Spleen (tissue), 7 donors: ENCODE results near the gene DVL2.

Experiments used
- POLR2A ChIP-seq, 3 donors: fragments of 450-650 bp; IDR thresholded peaks; one replicate each; pipeline ENCODE4 v1.5.1; 2017; ENCODE audit warnings: antibody characterized with exemption in 3 of 3, mild to moderate bottlenecking in 1 of 3
- TF ChIP-seq, protein P1 (sequence below), 11 experiments: fragments of 200-600 bp in 7 of 11; fragments of 450-650 bp in 4 of 11; sonication (generic) in 4 of 11; IDR thresholded peaks in 8 of 11; conservative IDR thresholded peaks in 3 of 11; 1 replicate in 7 of 11; 2 replicates in 4 of 11; pipeline versions ENCODE4 v1.4.0 to v1.8.0; 2016 to 2021; ENCODE audit warnings: antibody characterized with exemption in 11 of 11, inconsistent platforms in 4 of 11, mild to moderate bottlenecking in 1 of 11
- donor health status: DM: no; HTN: no; CAD: no; lungs with moderate emphysema.
- donor health status: DM: no; HTN: no; CAD: no.
- donor health status: DM: no; HTN: no; CAD: no.

- TF ChIP-seq, protein P1, sequence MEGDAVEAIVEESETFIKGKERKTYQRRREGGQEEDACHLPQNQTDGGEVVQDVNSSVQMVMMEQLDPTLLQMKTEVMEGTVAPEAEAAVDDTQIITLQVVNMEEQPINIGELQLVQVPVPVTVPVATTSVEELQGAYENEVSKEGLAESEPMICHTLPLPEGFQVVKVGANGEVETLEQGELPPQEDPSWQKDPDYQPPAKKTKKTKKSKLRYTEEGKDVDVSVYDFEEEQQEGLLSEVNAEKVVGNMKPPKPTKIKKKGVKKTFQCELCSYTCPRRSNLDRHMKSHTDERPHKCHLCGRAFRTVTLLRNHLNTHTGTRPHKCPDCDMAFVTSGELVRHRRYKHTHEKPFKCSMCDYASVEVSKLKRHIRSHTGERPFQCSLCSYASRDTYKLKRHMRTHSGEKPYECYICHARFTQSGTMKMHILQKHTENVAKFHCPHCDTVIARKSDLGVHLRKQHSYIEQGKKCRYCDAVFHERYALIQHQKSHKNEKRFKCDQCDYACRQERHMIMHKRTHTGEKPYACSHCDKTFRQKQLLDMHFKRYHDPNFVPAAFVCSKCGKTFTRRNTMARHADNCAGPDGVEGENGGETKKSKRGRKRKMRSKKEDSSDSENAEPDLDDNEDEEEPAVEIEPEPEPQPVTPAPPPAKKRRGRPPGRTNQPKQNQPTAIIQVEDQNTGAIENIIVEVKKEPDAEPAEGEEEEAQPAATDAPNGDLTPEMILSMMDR (IDR thresholded peaks at IDR 0.05 in 8 of 11, conservative IDR thresholded peaks at IDR 0.05 in 3 of 11), result no peak
- TF ChIP-seq POLR2A (IDR thresholded peaks at IDR 0.05), result no peak
Observed at GRCh38 chr17:7254511-7254910, 20.2 kb upstream of the DVL2 start.
